HEK293 (cell line): ENCODE data around the gene INSYN2B.
A peak's percentile ranks its signal among the peaks of the same experiment; 100 is the strongest.

Source experiments
- CTCF ChIP-seq: fragments of 450-650 bp; formaldehyde crosslinking; IDR thresholded peaks from 2 replicates; pipeline ENCODE4 v1.5.1; 2016; ENCODE audit warnings: missing biosample characterization, missing genetic modification characterization
- KLF16 ChIP-seq: fragments of 450-650 bp; formaldehyde crosslinking; IDR thresholded peaks from 2 replicates; pipeline ENCODE4 v1.5.1; 2017; ENCODE audit warnings: missing biosample characterization, missing genetic modification characterization
- KLF9 ChIP-seq: fragments of 450-650 bp; formaldehyde crosslinking; IDR thresholded peaks from 2 replicates; pipeline ENCODE4 v1.5.1; 2016; ENCODE audit warnings: missing biosample characterization, missing genetic modification characterization, low read depth
- REST ChIP-seq: fragments of 450-650 bp; formaldehyde crosslinking; IDR thresholded peaks from 2 replicates; pipeline ENCODE4 v1.5.1; 2016; ENCODE audit warnings: missing biosample characterization, missing genetic modification characterization
- SP2 ChIP-seq: fragments of 450-650 bp; formaldehyde crosslinking; IDR thresholded peaks from 2 replicates; pipeline ENCODE4 v1.5.1; 2016; ENCODE audit warnings: missing biosample characterization, missing genetic modification characterization
- ZBTB17 ChIP-seq: fragments of 450-650 bp; formaldehyde crosslinking; IDR thresholded peaks from 2 replicates; pipeline ENCODE4 v1.5.1; 2016; ENCODE audit warnings: missing biosample characterization, missing genetic modification characterization
- ZFP41 ChIP-seq: fragments of 450-650 bp; formaldehyde crosslinking; IDR thresholded peaks from 2 replicates; pipeline ENCODE4 v1.5.1; 2016; ENCODE audit warnings: missing biosample characterization, missing genetic modification characterization, borderline replicate concordance
- ZNF404 ChIP-seq: fragments of 450-650 bp; formaldehyde crosslinking; IDR thresholded peaks from 2 replicates; pipeline ENCODE4 v1.5.1; 2017; ENCODE audit warnings: missing biosample characterization, missing genetic modification characterization
- ZNF423 ChIP-seq: fragments of 450-650 bp; formaldehyde crosslinking; IDR thresholded peaks from 2 replicates; pipeline ENCODE4 v1.5.1; 2016; ENCODE audit warnings: missing biosample characterization, missing genetic modification characterization
- ZNF48 ChIP-seq: fragments of 450-650 bp; formaldehyde crosslinking; IDR thresholded peaks from 2 replicates; pipeline ENCODE4 v1.5.1; 2016; ENCODE audit warnings: missing biosample characterization, missing genetic modification characterization
- ZNF560 ChIP-seq: fragments of 450-650 bp; formaldehyde crosslinking; IDR thresholded peaks from 2 replicates; pipeline ENCODE4 v1.5.1; 2017; ENCODE audit warnings: missing biosample characterization, missing genetic modification characterization, borderline replicate concordance
- ZNF701 ChIP-seq: fragments of 450-650 bp; formaldehyde crosslinking; IDR thresholded peaks from 2 replicates; pipeline ENCODE4 v1.5.1; 2016; ENCODE audit warnings: missing biosample characterization, missing genetic modification characterization
- ZNF768 ChIP-seq: fragments of 450-650 bp; formaldehyde crosslinking; IDR thresholded peaks from 2 replicates; pipeline ENCODE4 v1.5.1; 2018; ENCODE audit warnings: missing biosample characterization, mild to moderate bottlenecking, missing genetic modification characterization
- TF ChIP-seq, protein P1 (sequence below): IDR thresholded peaks from 2 replicates; pipeline ENCODE4 v1.6.1; 2011; ENCODE audit warnings: mild to moderate bottlenecking, low read depth, low read length, borderline replicate concordance

- TF ChIP-seq CTCF (tag by site-specific recombination) = no peak
- no peak for TF ChIP-seq ZNF48 (tag by site-specific recombination)
- TF ChIP-seq KLF16 (tag by site-specific recombination) = no peak
- no peak for TF ChIP-seq SP2
- TF ChIP-seq ZNF701 (tag by site-specific recombination) = no peak
- TF ChIP-seq KLF9 (tag by site-specific recombination) = no peak
- no peak for TF ChIP-seq ZFP41 (tag by site-specific recombination)
- no peak for TF ChIP-seq ZNF560 (tag by site-specific recombination)
- TF ChIP-seq ZNF404 (tag by site-specific recombination) = no peak
- TF ChIP-seq ZNF768 (tag by site-specific recombination) = peak; percentile 56; the same call in 1 of the 2 replicates
- TF ChIP-seq, protein P1, sequence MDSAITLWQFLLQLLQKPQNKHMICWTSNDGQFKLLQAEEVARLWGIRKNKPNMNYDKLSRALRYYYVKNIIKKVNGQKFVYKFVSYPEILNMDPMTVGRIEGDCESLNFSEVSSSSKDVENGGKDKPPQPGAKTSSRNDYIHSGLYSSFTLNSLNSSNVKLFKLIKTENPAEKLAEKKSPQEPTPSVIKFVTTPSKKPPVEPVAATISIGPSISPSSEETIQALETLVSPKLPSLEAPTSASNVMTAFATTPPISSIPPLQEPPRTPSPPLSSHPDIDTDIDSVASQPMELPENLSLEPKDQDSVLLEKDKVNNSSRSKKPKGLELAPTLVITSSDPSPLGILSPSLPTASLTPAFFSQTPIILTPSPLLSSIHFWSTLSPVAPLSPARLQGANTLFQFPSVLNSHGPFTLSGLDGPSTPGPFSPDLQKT = no peak
- TF ChIP-seq REST = no peak
- no peak for TF ChIP-seq ZNF423 (tag by site-specific recombination)
- no peak for TF ChIP-seq ZBTB17
These were observed 57.8 kb downstream of the INSYN2B start for GRCh38 chr5:169922474-169922873.
